NCI-H774 (cell line): ENCODE measurements around the gene MST1.

Source experiments
- DNase-seq: peaks from one replicate; lab custom pipeline; 2025; lab: John Stamatoyannopoulos, UW

The MST1 gene

DNA sequence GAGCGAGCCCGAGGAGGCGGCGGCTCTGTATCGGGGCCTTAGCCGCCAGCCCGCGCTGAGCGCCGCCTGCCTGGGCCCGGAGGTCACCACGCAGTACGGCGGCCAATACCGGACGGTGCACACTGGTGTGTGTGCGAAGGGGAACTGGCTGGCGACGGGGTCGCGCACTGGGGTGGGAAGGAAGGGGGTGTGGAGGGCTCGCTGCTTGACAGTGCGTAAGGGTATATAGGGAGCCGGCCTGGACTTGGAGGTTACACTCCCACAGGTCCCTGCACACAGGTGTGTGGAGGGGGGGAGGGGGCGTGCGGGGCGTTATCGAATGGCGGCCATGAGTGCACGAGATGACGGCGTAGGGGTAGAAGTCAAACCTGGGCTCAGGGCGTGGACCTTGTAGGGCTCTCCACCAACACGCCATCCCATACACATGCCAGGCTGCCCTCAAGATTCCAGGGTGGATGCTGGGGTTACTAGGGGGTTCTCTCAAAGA, 14.7 kb downstream of the MST1 start:
- DNase-seq, result no peak

DNA sequence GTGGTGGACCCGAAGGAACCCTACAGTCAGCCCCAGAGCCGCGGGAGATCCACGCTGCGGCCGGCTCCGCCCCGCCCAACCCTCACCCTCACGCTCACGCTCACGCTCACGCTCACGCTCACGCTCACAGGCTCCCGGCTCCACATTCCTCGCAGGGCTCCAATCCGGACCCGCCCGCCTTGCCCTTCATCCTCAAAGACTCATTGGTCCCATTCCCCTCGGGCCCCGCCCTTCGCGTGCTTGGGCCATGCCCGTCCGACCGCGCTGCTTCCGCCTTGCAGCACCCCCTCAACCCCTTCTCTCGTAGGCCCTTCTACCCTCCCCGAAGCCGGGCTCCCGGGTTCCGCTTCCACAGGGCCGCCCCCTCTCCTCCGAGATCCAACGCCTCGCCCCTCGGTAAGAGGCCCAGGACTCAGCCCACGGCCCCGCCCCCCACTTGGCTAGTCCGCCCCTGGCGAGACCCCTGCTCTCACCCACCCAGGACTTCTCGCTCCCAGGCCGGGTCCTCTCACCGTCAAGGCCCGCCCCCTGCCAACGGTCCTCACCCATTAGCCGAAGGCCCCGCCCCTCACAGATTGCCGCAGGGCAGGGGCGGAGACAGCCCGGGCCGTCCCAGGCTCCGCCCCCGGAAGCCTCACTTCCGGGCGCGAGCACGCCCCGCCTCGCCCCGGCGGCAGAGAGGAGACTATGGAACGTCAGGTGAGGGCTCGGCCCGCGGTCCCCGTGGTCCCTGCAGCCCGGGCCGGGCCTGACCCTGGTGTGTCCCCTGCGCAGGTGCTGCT, 15.4 kb downstream of the MST1 start, which contains the start of gene APEH:
Gene APEH (plus strand): TSS at position 637 of the 782 bp plus-strand sequence. CDS start 51 bp downstream, at position 688.
- DNase-seq, result no peak

DNA sequence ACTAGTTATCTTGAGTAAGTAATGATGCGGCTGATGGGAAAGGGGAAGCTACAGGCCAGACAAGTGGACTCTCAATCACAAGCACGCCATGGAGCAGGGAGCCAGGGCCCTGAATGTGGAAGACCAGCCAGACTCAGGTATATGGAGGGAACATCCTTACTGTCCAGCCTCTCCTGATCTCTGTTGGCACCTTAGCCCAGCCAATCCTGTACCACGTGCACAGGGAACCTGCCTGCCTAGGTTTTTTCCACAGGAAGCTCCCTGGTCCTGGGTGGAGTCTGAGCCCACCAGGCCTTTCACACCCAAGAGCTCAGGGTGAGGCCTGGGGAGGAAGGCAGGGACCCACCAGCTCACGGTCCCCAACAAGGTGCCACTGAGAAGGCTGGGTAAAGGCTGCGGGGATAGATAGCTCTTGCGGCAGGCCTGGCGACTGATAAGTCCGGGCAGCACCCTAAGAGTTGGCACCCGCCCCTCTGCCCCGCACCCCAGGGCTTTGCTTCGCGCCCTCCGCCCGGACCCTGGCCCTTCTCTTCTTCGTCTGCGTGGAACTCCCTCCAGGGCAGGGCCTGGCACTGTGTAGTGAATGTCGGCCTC, 16.1 kb downstream of the MST1 start:
- no peak for DNase-seq

DNA sequence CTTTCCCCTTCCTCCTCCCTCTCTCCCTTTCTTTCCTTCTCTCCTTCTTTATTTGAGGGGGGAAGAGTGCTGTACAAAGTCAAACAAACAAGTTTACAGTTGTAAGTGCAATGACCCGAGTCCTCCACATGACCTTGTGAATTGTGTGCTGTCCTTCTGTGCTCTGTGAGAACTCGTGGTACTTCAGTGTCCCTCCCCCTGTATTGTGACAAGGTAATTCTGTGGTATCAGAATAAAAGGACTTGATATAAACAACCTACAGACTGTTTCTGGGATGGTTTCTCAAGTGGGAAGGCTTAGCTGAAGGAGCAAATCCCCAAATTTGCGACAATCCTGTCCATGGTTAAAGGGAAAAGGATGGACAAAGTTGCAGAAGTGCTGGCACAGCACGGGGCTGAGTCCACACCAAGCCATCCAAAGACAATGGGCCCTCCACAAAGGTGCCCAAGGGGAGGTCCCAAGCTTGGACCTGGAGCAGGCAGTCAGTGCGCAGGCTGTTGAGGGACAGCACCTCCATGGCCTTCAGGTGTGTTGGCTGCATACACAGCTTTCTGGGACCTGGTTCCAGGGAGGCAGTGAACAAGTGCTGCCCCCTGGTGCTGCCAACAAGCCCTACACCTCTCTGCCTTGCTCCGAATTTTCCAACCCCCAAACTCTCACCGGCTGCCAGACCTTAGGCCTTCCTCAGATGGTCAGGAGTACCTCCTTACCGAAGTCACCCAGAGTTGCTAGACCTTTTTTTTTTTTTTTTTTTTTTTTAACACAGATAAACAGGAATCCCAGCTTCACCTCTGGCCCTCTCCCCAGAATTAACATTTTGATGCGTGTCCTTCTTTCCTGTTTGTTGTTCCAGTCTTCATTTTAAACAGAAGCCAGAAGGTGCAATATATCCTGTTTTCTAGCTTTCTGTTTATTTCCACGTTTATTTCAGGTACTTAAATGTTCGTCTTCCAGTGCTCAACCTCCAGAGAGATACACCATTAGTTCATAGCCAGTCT, 17.7 kb downstream of the MST1 start:
- no peak for DNase-seq

DNA sequence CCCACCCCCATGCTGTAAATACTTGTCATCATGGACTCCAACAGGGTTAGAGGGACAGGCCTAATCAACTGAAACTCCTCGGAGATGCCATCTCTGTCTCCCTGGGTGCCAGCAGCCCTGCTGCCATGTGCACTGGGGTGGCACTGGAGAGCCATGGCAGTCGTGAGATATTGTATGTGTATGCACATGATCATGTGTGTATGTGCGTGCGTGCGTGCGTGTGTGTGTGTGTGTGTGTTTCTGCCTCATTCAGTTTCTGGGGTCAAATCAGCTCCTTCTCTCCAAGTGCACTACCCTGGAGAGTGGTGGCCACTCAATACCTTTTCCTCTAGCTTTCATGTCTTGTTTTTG, 18.4 kb downstream of the MST1 start:
- DNase-seq, result no peak

DNA sequence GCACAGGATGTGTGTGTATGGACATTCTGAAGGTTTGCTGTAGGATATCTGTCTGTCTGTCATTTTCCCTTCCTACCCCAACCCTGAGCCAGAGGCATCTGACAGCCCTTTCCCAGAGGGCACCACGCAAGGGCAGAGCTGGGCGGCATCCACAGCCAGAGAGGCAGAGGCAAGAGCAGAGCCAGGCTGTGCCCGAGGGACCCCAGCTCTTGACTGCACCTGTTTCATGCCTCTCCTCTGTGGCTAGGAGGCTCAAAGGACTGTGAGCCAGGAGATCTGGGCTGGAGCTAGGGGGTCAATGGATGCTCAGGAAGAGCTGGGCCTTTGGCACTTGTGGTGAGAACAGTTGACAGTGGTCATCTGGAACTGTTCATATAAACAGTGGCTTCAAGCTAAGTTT, 19.9 kb downstream of the MST1 start:
- DNase-seq, result no peak

DNA sequence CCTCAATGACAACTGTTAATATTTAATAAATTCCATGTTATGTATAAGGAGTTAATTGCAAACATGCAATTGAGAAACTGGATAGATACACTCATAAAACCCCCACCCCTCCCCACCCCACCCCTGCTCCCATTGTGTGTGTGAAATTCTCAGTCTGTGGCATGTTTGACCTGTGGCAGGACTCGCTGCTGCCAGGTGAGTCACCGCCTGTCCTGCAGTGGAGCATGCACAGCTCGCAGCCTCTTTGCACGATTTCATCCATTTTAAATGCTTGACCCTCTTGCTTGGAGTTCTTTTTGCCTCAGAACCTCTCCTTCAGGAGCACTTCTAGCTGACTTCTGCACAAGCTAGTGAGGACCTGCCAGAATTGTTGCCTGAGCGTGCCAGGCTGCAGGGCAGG, 20.4 kb downstream of the MST1 start:
- no peak for DNase-seq

DNA sequence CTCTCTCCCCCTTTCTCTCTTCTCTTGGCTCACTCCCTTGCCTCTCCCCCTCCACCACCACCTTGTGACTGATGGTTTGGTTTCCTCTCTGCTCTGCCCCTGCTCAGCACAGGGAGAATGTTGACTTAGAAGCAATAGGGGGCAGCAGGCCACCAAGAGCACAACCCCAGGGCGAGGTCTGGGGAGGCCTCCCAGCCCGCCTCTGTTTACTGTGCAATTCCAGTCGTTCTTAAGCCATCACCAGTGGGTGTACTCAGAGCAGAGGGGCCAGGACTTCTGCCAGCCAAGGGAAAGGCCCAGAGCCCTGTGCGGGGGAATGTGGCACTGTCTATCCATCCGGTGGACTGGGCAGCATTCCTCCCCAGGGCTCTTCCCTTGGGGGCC, 20.9 kb downstream of the MST1 start:
- no peak for DNase-seq

DNA sequence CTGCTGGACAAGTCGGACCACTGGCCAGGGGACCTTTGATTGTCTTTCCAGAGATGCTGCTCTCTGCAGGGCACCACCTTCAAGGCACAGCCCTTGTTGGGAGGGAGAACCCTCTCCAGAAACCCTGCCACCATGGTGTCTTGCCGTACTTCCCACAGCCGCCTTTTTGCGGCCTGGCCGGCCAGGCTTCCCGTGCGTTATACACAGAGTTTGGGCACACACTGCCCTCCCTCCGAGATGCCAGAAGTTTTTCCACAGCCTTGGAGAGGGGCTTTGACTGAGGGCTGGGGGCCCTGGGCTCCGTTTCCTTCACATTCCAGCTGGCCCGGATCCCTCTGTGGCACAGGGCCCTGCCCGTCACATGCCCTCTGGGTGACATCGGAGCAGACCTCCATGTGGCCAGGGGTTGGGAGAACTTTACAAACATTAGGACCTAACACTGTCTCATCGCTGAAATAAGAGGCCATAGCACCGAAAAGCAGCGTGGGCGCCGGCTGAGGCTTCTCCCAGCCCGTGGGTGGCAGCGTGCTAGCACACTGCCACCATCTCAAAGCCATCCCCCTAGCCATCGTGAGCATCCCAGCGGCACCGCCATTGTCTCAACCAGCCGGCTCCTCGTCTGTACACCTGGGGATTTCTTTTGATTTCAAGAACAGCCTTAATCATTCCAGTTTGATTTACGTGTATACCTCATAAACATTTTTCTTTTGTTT, 21.4 kb downstream of the MST1 start:
- no peak for DNase-seq

DNA sequence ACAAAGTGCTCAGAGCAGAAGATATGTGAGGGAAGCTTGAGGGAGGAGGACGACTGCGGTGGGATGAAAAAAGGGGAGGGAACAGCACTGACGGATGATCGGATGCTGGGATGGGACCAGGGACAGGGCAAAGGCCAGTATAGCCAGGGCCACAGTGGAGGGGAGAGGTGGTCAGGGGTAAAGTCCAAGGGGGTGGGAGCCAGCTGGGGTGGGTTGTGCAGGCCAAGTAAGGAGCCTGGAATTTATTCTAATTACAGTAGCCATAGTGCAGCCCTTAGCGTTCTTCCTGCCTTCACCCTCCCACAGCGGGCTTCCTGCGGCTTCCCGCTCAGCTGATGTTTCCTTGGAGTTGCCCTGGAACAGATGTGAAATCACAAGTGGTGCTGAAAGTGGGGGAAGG, 22.7 kb downstream of the MST1 start:
- no peak for DNase-seq

DNA sequence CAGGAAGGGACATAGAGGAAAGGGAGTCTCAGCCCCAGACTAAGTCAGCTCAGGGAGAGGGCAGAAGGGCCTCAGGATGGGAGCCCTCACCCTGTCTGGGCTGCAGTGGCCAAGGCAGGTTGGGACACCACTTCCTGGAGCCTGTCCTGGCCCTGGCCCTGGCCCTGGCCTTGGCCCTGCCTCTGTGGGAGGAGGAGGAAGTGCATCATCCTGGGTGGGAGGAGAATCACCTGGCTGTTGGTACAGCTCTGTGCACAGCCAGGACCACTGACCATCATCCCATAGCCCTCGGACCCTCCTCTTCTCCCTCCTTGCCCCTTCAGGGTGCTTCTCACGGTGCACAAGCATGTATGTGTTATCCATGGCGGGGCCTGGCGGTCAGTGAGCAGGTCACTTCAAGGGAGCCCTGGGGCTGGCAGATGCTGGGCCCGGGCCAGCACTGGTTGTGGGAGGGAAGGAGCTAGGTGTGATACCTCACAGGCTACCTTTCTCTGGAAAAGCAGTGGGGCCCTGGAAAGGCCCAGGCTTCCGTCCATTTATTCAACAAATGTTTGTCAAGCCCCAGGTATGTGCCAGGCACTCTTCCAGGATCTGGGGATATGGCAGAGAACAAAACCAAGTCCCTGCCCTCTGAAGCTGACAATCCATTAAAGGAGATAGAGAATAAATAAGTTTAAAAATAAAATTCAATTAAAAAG, 23.3 kb downstream of the MST1 start:
- no peak for DNase-seq

DNA sequence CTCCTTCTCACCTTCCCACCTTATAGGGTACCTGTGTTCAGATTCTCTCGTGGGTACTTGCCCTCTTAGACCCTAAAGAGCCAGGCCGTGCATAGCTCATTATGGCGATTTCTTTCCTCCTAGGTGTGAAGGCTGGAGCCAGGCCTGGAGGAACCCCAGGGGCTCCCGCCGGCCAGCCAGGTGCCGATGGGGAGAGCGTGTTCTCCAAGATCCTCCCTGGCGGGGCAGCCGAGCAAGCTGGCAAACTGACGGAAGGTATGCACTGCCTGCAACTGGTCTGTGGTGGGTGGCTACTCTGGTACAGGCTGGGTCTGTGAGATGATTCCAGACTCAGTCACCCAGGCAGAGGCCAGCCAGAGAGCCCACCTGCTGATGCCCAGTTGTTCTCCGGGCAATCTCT, 25.0 kb downstream of the MST1 start:
- DNase-seq, result no peak

DNA sequence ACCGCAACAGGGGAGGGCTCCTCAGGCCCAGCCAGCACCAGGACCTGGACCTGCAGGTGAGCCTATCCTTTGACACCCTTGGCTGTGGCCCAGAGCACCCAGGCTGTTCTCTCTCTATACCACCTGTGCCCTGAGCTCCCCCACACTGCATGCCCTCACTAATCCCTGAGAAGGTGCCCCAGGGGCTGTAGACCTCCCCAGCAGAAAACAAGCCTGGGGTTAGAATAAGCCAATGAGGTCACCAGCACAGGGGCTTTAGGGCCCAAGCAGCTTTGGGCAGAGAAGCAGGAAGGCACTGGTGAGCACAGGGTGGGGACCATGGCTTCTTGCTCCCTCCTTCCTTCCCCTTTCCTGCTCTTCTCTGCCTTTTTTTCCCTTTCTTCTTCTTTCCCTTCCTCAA, 25.4 kb downstream of the MST1 start:
- DNase-seq, result no peak

DNA sequence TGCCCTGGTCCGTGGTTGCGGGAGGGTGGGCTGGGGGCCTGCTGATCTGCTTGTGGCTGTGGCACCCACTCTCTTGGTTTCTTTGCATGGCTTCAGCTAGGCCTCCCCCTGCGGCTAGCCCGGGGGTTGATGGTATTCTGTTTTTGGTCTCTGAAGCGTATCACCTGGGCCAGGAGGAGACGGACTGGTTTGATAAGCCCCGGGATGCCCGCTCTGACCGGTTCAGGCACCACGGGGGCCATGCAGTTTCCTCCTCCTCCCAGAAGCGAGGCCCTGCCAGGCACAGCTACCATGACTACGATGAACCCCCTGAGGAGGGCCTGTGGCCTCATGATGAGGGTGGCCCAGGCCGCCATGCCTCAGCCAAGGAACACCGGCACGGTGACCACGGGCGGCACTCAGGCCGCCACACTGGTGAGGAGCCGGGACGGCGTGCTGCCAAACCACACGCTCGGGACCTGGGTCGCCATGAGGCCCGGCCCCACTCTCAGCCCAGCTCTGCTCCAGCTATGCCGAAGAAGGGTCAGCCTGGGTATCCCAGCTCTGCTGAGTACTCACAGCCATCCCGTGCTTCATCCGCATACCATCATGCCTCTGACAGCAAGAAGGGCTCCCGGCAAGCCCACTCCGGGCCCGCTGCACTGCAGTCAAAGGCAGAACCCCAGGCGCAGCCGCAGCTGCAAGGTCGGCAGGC, 26.4 kb downstream of the MST1 start:
- DNase-seq, result no peak

DNA sequence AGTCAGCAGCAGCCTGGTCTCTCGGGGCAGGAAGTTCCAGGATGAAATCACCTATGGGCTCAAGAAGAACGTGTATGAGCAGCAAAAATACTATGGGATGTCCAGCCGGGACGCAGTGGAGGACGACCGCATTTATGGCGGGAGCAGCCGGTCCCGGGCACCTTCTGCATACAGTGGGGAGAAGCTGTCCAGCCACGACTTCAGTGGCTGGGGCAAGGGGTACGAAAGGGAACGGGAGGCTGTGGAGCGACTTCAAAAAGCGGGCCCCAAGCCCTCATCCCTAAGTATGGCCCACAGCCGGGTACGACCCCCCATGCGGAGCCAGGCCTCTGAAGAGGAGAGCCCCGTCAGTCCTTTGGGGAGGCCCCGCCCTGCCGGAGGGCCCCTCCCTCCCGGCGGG, 27.3 kb downstream of the MST1 start:
- DNase-seq, result no peak

DNA sequence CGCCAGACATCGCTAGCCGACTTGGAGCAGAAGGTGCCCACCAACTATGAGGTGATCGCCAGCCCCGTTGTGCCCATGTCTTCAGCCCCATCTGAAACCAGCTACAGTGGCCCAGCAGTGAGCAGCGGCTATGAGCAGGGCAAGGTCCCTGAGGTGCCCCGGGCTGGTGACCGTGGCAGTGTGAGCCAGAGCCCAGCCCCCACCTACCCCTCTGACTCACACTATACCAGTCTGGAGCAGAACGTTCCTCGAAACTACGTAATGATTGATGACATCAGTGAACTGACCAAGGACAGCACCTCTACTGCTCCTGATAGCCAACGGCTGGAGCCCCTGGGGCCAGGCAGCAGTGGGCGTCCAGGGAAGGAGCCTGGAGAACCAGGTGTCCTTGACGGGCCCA, 28.0 kb downstream of the MST1 start:
- DNase-seq, result no peak

DNA sequence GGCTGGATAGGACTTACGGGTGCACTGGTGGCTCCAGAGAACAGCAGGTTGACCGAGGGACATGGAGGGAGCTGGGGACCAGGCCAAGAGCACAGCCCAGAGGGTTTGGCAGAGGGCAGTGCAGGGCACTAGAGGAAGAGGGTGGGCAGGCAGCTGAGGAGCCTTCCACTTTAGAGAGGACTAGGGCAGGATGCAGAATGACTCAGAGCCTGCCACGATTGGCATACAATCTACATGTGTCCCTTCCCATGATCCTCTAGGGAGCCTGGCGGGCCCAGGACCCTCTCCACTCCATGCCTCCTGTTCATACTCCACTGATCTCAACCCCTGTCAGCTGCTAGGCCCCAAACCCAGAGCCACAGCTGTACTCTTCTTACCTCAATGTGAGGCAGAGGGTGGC, 29.5 kb downstream of the MST1 start:
- no peak for DNase-seq

DNA sequence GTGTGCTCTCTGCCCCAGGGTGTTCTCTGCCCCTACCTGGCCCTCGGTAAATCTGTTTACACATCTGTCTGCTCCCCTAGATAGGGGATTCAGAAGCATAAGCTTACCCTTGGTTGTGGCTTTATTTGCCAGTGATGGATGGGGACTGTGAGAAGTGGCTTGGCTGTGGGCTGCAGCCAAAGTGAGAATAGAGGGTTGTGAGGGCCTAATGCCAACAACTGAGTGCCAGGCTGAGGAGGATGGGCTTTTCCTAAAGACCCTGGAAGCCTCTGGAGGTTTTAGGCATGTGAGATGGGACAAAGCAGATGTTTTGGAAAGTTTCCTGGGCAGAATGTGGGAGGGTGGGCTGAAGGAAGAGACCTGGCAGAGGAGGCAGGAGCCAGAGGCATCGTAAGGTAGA, 30.6 kb downstream of the MST1 start:
- DNase-seq, result no peak

DNA sequence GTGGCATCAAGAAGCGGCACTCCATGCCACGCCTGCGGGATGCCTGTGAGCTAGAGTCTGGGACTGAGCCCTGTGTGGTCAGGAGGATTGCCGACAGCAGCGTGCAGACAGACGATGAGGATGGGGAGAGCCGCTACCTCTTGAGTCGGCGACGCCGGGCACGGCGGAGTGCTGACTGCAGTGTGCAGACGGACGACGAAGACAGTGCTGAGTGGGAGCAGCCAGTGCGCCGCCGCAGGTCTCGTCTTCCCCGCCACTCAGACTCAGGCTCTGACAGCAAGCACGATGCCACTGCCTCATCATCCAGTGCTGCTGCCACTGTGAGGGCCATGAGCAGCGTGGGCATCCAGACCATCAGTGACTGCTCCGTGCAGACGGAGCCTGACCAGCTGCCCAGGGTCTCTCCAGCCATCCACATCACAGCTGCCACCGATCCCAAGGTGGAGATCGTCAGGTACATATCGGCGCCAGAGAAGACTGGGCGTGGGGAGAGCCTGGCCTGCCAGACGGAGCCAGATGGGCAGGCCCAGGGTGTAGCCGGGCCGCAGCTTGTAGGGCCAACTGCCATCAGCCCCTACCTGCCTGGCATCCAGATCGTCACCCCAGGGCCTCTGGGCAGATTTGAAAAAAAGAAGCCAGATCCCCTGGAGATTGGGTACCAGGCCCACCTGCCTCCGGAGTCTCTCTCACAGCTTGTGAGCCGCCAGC, 31.9 kb downstream of the MST1 start:
- no peak for DNase-seq

DNA sequence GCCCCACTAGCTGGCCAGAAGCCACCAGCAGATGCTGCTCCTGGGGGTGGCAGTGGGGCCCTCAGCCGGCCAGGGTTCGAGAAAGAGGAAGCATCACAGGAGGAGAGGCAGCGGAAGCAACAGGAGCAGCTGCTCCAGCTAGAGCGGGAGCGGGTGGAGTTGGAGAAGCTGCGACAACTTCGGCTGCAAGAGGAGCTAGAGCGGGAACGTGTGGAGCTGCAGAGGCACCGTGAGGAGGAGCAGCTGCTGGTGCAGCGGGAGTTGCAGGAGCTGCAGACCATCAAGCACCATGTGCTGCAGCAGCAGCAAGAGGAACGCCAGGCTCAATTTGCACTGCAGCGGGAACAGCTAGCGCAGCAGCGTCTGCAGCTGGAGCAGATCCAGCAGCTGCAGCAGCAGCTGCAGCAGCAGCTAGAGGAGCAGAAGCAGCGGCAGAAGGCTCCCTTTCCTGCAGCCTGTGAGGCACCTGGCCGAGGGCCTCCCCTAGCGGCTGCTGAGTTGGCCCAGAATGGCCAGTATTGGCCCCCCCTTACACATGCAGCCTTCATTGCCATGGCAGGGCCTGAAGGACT, 32.6 kb downstream of the MST1 start:
- no peak for DNase-seq
